ENCODE measurements around the gene DNAAF6.
"Not testable (repeated sequence)": the region's sequence is repeated elsewhere in the genome, so short reads cannot be mapped to it uniquely, and the experiment has no call there.

Gene DNAAF6

DNA sequence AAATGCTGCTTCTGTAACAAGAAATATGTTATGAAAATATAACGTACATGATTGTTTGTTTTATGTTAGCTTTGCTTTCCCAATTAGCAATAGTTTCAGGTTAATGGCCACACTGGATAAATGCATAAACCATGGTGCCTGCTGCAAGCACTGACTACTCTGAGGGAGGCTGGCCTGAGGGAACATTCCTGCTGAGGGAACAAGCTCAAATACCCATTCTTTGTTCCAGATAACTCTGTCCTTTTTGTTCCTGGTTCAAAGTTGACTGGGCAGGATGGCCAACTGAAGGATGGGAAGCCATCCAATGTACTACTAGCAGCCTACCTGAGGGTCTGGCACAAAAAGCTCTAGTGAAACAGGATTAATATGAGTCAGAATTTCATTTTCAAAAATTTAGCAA is 37.7 kb upstream of the DNAAF6 start:
- TF ChIP-seq, protein P1, sequence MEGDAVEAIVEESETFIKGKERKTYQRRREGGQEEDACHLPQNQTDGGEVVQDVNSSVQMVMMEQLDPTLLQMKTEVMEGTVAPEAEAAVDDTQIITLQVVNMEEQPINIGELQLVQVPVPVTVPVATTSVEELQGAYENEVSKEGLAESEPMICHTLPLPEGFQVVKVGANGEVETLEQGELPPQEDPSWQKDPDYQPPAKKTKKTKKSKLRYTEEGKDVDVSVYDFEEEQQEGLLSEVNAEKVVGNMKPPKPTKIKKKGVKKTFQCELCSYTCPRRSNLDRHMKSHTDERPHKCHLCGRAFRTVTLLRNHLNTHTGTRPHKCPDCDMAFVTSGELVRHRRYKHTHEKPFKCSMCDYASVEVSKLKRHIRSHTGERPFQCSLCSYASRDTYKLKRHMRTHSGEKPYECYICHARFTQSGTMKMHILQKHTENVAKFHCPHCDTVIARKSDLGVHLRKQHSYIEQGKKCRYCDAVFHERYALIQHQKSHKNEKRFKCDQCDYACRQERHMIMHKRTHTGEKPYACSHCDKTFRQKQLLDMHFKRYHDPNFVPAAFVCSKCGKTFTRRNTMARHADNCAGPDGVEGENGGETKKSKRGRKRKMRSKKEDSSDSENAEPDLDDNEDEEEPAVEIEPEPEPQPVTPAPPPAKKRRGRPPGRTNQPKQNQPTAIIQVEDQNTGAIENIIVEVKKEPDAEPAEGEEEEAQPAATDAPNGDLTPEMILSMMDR (IDR thresholded peaks at IDR 0.05; ENCODE audit: low read depth, low read length): no peak
- no peak for TF ChIP-seq EZH2phosphoT487 (IDR thresholded peaks at IDR 0.05; ENCODE audit: low read depth)
- Histone ChIP-seq H3K27me3 (ENCODE audit: low read depth, low read length) (no peaks in the 10 kb centered on the region), H3K9me3 (ENCODE audit: insufficient read depth, low read length) (no peaks in the 10 kb centered on the region), H2AFZ (ENCODE audit: low read depth, low read length) (no peak overlapping the region), H3K36me3 (replicated peaks; ENCODE audit: low read depth, low read length) (no peaks in the 10 kb centered on the region), H3K4me2 (ENCODE audit: low read length) (no peak overlapping the region), H3K9ac (ENCODE audit: low read length) (no peak overlapping the region), H3K4me1 (ENCODE audit: low read length) (no peaks in the 10 kb centered on the region), H4K20me1 (ENCODE audit: insufficient read depth, low read length) (no peaks in the 10 kb centered on the region), H3K4me3 (ENCODE audit: low read length) (no peak overlapping the region), H3K27ac (ENCODE audit: low read length) (no peak overlapping the region), H3K79me2 (ENCODE audit: low read length) (no peaks in the 10 kb centered on the region)

DNA sequence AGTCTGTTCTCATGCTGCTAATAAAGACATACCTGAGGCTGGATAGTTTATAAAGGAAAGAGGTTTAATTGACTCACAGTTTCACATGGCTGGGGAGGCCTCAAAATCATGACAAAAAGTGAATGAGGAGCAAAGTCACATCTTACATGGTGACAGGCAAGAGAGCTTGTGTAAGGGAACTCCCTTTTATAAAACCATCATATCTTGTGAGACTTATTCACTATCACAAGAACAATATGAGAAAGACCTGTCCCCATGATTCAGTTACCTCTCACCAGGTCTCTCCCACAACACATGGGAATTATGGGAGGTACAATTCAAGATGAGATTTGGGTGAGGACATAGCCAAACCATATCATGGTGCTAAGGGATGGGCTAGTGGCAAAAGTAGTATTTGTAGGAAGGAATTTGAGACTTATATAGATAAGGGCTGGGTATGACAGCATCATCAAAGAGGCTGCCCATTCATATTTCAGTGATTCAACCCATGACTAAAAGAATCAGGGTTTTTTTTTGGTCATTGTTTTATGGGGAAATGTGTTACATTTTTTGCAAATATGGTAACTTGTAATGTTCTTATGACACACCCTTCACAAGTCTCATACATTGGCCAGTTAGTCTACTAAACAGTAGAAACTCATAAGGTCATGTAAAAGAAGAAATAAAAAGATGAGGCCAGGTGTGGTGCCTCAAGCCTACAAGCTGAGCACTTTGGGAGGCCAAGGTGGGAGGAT is 34.9 kb upstream of the DNAAF6 start:
- H3K4me1 ChIP-seq (ENCODE audit: low read length): no peaks in the 10 kb centered on the region
- no peaks in the 10 kb centered on the region for H3K36me3 ChIP-seq (replicated peaks; ENCODE audit: low read depth, low read length)
- no peak overlapping the region for H3K4me3 ChIP-seq (ENCODE audit: low read length)
- TF ChIP-seq EZH2phosphoT487 (IDR thresholded peaks at IDR 0.05; ENCODE audit: low read depth): no peak
- TF ChIP-seq, protein P1 (IDR thresholded peaks at IDR 0.05; ENCODE audit: low read depth, low read length): no peak
- no peaks in the 10 kb centered on the region for H3K27me3 ChIP-seq (ENCODE audit: low read depth, low read length)
- H2AFZ ChIP-seq (ENCODE audit: low read depth, low read length): no peak overlapping the region
- no peaks in the 10 kb centered on the region for H3K79me2 ChIP-seq (ENCODE audit: low read length)
- no peak overlapping the region for H3K27ac ChIP-seq (ENCODE audit: low read length)
- H3K9me3 ChIP-seq (ENCODE audit: insufficient read depth, low read length): no peaks in the 10 kb centered on the region
- no peaks in the 10 kb centered on the region for H4K20me1 ChIP-seq (ENCODE audit: insufficient read depth, low read length)
- no peak overlapping the region for H3K9ac ChIP-seq (ENCODE audit: low read length)
- no peak overlapping the region for H3K4me2 ChIP-seq (ENCODE audit: low read length)

DNA sequence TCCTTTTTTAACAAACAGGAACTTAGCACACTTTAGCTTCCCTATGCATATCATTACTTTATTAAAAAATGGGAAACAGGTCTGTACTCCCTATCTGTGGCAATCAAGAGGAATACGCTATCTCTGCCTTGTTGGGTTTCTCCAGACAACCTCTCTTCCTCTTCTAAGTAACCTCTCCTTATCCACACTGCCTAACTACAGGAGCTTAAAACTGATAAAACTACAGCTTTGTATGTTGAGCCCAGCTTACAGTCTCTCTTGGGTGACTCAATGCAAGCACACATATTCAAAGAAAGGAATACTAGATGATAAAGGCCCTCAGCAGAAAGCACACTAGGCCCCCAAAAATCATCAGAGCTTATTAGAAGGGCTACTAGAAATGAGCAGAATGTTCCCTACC is 9.1 kb upstream of the DNAAF6 start:
- Histone ChIP-seq H3K27ac (ENCODE audit: low read length) (no peak overlapping the region), H3K27me3 (ENCODE audit: low read depth, low read length) (no peaks in the 10 kb centered on the region), H3K4me3 (ENCODE audit: low read length) (no peak overlapping the region), H3K4me1 (ENCODE audit: low read length) (no peaks in the 10 kb centered on the region), H3K36me3 (replicated peaks; ENCODE audit: low read depth, low read length) (no peaks in the 10 kb centered on the region), H3K9ac (ENCODE audit: low read length) (no peak overlapping the region), H4K20me1 (ENCODE audit: insufficient read depth, low read length) (no peaks in the 10 kb centered on the region), H2AFZ (ENCODE audit: low read depth, low read length) (no peak overlapping the region), H3K4me2 (ENCODE audit: low read length) (no peak overlapping the region), H3K9me3 (ENCODE audit: insufficient read depth, low read length) (no peaks in the 10 kb centered on the region), H3K79me2 (ENCODE audit: low read length) (no peaks in the 10 kb centered on the region)
- TF ChIP-seq, protein P1 (IDR thresholded peaks at IDR 0.05; ENCODE audit: low read depth, low read length): no peak
- TF ChIP-seq EZH2phosphoT487 (IDR thresholded peaks at IDR 0.05; ENCODE audit: low read depth): no peak

DNA sequence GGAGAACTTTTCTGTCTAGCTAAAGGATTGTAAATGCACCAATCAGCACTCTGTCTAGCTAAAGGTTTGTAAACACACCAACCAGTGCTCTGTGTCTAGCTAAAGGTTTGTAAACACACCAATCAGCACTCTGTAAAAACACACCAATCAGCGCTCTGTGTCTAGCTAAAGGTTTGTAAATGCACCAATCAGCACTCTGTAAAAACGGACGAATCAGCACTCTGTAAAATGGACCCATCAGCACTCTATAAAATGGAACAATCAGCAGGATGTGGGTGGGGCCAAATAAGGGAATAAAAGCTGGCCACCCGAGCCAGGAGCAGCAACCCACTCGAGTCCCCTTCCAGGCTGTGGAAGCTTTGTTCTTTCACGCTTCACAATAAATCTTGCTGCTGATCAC is 8.3 kb upstream of the DNAAF6 start:
- not testable (repeated sequence) for H3K4me1 ChIP-seq (ENCODE audit: low read length); H4K20me1 ChIP-seq (ENCODE audit: insufficient read depth, low read length); H3K4me3 ChIP-seq (ENCODE audit: low read length); H3K9me3 ChIP-seq (ENCODE audit: insufficient read depth, low read length); H3K36me3 ChIP-seq (replicated peaks; ENCODE audit: low read depth, low read length); H3K4me2 ChIP-seq (ENCODE audit: low read length); H3K27me3 ChIP-seq (ENCODE audit: low read depth, low read length); H3K27ac ChIP-seq (ENCODE audit: low read length); H2AFZ ChIP-seq (ENCODE audit: low read depth, low read length); H3K79me2 ChIP-seq (ENCODE audit: low read length); H3K9ac ChIP-seq (ENCODE audit: low read length)

Measured in OCI-LY3 (cell line).